ENCODE measurements around the gene CNEP1R1.

The CNEP1R1 gene

GRCh38 chr16:50021544-50021943, 3.5 kb upstream of the CNEP1R1 start:
- DNase-seq, result peak; percentile 7

GRCh38 chr16:50023641-50024040, 1.4 kb upstream of the CNEP1R1 start:
- DNase-seq, result no peak

- DNase-seq, result no peak
These were observed 818 bp upstream of the CNEP1R1 start for GRCh38 chr16:50024207-50024606.

- DNase-seq, result no peak
These were observed 509 bp downstream of the CNEP1R1 start for GRCh38 chr16:50025537-50025931.

- DNase-seq, result no peak
These were observed 2.8 kb downstream of the CNEP1R1 start for GRCh38 chr16:50027829-50028228.

GRCh38 chr16:50035468-50035992, 10.5 kb downstream of the CNEP1R1 start:
- no peak for DNase-seq

GRCh38 chr16:50036426-50036825, 11.4 kb downstream of the CNEP1R1 start:
- no peak for DNase-seq

- peak; percentile 86 for DNase-seq
These were observed 12.7 kb downstream of the CNEP1R1 start for GRCh38 chr16:50037662-50038220.

GRCh38 chr16:50038286-50038685, 13.3 kb downstream of the CNEP1R1 start:
- DNase-seq, result peak; percentile 32

GRCh38 chr16:50038756-50039529, 13.9 kb downstream of the CNEP1R1 start:
- peak; percentile 96 for DNase-seq

GRCh38 chr16:50040018-50040417, 15.0 kb downstream of the CNEP1R1 start:
- no peak for DNase-seq

GRCh38 chr16:50040710-50041109, 15.7 kb downstream of the CNEP1R1 start:
- DNase-seq, result no peak

- DNase-seq, result no peak
These were observed 18.3 kb downstream of the CNEP1R1 start for GRCh38 chr16:50043358-50043757.

GRCh38 chr16:50045412-50045811, 20.4 kb downstream of the CNEP1R1 start:
- DNase-seq, result no peak

GRCh38 chr16:50046853-50047252, 21.8 kb downstream of the CNEP1R1 start:
- no peak for DNase-seq

GRCh38 chr16:50047864-50048263, 22.8 kb downstream of the CNEP1R1 start:
- no peak for DNase-seq

- no peak for DNase-seq
These were observed 25.8 kb downstream of the CNEP1R1 start for GRCh38 chr16:50050802-50051201.

- no peak for DNase-seq
These were observed 31.2 kb downstream of the CNEP1R1 start for GRCh38 chr16:50056226-50056625.

GRCh38 chr16:50058091-50058771, 33.2 kb downstream of the CNEP1R1 start:
- no peak for DNase-seq

- no peak for DNase-seq
These were observed 34.1 kb downstream of the CNEP1R1 start for GRCh38 chr16:50059111-50059510.

- no peak for DNase-seq
These were observed 34.6 kb downstream of the CNEP1R1 start for GRCh38 chr16:50059669-50060068.

- no peak for DNase-seq
These were observed 36.3 kb downstream of the CNEP1R1 start for GRCh38 chr16:50061326-50061725.

GRCh38 chr16:50065241-50065623, 40.2 kb downstream of the CNEP1R1 start:
- no peak for DNase-seq
